SH-SY5Y (cell line): ENCODE results near the gene SPECC1L.

Experiments
- GATA2 ChIP-seq: IDR thresholded peaks from 2 replicates; pipeline ENCODE4 v1.6.1; 2011; ENCODE audit warnings: mild to moderate bottlenecking, low read depth, low read length
- GATA3 ChIP-seq: IDR thresholded peaks from 2 replicates; pipeline ENCODE4 v1.6.1; 2011; ENCODE audit warnings: low read depth, mild to moderate bottlenecking, low read length, moderate library complexity

DNA sequence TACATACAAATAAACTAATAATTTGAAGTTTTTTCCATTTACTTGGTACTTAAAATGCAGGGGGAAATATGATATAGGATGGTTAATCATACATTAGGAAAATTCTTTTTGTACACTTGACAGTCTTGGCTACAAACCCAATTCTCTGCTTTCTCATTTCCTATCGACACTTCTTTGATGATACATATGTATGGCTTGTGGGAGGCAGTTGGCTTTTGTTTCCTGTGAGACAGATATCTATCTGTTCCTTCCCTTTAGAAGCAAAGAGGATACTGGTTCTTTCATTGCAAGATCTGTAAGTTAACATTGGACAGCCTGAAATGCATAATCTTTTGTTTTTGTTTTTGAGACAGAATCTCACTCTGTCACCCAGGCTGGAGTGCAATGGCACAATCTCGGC, 108.9 kb downstream of the SPECC1L start:
- TF ChIP-seq GATA3 (no peak), GATA2 (no peak)
